ENCODE results near the gene TSHZ2.
"Not testable (repeated sequence)": the region's sequence is repeated elsewhere in the genome, so short reads cannot be mapped to it uniquely, and the experiment has no call there.

Gene TSHZ2

GRCh38 chr20:53513489-53514298 lies 541.5 kb downstream of the TSHZ2 start:
- no peak for DNase-seq (ENCODE audit: low spot score)

DNA sequence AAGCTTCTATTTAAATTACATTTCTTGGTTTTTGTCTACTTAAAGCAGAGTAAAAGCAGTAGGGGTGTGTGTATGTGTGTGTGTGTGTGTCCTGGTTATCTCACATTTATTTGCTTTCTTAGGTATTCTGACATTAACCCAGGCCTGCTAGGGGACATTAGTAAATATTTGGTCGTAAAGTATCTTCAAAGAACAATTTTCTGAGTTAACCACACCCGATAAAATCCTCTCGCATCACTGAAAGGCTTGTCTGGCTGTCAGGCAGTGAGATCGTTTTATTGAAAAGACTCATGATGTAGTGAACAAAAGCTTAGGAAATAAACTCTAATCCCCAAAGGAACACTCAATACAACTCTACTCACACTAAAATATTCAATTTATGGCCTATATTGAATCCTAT lies 543.6 kb downstream of the TSHZ2 start:
- no peak for DNase-seq (ENCODE audit: low spot score)

GRCh38 chr20:53517146-53517545 lies 545.0 kb downstream of the TSHZ2 start:
- no peak for DNase-seq (ENCODE audit: low spot score)

DNA sequence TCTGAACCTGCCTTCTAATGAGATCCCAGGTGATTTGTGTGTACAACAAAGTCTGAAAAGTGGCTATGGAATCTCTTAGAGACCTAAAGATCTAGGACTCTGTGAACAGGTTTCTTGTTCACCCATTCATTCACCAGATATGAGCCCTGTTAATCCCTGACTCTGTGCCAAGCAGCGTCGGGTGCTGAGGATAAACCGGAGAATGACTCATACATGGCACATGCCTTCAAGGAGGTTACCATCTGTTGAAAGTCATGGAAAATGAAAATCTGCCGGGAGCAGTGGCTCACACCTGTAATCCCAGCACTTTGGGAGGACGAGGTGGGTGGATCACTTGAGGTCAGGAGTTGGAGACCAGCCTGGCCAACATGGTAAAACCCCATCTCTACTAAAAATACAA lies 549.3 kb downstream of the TSHZ2 start:
- DNase-seq (ENCODE audit: low spot score): not testable (repeated sequence)

DNA sequence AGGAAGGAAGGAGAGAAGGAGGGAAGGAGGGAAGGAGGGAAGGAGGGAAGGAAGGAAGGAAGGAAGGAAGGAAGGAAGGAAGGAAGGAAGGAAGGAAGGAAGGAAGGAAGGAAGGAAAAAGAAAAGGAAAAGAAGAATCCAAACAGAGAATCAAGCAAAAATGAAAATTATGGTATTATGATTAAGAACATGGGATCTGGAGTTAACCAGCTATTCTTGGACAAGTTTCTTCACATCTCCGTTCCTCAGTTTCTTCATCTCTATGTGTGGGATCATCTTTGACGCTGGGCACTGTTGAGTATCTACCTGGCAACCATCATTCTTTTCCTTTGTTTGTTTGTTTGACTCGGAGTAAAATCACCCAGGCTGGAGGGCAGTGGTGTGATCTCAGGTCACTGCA lies 549.9 kb downstream of the TSHZ2 start:
- DNase-seq (ENCODE audit: low spot score): no peak

DNA sequence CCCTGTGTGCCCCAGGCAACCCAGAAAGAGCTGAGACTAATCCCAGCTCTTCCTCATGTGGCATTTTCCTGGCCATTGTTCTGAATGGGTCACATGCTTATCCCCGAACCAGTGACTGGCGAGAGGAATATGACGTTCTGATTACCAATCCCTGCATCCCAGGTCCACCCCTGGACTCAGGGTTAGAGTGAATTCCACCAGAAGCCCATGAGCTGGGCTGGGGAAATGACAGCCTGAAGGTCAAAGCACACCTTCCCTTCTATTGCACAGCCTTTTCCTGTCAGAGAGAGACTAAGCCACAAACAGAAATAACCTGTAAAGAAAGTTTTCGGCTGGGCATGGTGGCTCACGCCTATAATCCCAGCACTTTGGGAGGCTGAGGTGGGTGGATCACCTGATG lies 550.5 kb downstream of the TSHZ2 start:
- DNase-seq (ENCODE audit: low spot score): no peak

GRCh38 chr20:53523615-53524014 lies 551.5 kb downstream of the TSHZ2 start:
- DNase-seq (ENCODE audit: low spot score): not testable (repeated sequence)

DNA sequence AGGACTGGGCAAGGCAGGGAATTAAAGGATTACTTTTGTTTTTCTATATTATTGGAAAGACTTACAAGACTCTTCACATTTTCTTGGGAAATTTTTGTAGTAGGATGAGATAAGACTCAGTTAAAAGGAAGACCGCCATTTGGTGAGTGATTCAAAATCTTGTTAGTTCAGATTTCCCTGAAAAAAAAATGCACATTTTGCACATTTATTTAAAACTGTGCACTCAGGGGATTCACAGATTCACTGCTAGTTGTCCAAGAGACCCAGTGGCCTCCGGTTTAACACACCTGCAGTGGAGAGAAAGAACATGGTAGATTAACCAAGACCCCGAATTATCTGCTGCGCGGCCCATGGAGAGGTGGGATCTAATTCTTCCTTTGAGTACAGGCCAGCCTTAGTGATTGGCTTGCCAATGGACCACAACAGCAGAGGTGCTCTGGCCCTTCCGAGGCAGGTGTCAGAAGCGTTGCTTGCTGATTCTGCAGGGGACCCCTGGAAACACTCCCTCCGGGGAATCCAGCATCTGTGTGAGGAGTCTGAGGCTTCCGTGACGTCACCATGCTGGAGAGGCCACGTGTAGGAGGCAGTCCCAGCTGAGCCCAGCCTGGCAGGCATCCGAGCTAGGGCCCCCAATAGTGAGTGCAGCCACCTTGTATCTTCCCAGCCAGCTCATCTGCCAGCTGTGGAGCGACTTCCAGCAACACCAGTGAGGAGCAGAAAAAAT lies 552.6 kb downstream of the TSHZ2 start:
- no peak for DNase-seq (ENCODE audit: low spot score)

DNA sequence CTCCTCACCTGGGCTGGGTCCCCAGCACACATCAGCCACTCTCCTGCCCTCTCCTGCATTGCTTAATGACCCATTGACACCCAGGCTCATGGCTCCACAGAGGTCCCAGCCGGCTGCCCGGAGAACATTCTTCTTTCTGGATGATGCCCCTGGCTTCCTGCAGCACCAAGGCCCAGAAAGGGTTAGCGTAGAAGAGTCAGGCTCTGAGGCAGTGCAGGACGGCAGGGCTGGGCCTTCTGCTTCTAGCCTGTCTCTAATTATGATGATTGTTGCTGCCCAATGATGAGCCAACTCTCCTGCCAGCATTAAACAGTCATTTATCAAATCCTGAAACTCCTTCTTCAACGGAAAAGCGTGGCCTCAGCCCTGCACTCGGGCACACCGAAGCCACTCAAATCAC lies 555.0 kb downstream of the TSHZ2 start:
- DNase-seq (ENCODE audit: low spot score): no peak

GRCh38 chr20:53529658-53530057 lies 557.5 kb downstream of the TSHZ2 start:
- DNase-seq (ENCODE audit: low spot score): no peak

- no peak for DNase-seq (ENCODE audit: low spot score)
Measured at GRCh38 chr20:53530440-53530839, 558.3 kb downstream of the TSHZ2 start.

DNA sequence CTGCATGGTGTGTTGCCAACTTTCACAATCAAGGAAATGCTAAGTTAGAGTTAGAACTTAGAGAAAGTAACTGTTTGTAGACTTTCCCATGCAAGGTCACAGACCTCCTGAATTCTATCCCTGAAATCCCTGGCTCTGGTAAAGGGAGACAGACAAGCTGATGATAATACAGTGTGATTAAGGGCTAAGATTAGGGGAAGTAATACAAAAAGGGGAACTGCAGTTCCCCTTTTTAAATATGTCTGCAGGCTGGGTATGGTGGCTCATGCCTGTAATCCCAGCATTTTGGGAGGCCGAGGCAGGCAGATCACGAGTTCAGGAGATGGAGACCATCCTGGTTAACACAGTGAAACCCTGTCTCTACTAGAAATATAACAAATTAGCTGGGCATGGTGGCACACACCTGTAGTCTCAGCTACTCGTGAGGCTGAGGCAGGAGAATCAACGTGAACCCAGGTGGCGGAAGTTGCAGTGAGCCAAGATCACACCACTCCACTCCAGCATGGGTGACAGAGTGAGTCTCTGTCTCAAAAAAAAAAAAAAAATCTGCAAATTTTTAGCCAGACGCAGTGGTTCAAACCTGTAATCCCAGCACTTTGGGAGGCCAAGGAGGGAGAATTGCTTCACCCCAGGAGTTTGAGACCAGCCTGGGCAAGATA lies 560.6 kb downstream of the TSHZ2 start:
- DNase-seq (ENCODE audit: low spot score): not testable (repeated sequence)

DNA sequence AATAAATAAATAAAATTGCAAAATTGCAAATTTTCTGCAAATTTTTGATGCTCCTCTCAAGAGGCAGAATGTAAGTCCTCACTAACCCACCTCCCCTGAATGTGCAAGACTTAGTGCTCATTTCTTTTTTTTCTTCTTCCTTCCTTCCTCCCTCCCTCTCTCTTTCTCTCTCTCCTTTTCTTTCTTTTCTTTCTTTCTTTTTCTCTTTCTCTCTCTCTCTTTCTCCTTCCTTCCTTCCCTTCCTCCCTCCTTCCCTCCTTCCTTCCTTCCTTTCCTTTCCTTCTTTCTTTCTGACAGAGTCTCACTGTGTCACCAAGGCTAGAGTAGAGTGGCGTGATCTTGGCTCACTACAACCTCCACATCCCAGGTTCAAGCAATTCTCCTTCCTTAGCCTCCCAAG lies 561.3 kb downstream of the TSHZ2 start:
- no peak for DNase-seq (ENCODE audit: low spot score)

GRCh38 chr20:53534037-53534436 lies 561.9 kb downstream of the TSHZ2 start:
- DNase-seq (ENCODE audit: low spot score): no peak

GRCh38 chr20:53535878-53536277 lies 563.7 kb downstream of the TSHZ2 start:
- DNase-seq (ENCODE audit: low spot score): no peak

DNA sequence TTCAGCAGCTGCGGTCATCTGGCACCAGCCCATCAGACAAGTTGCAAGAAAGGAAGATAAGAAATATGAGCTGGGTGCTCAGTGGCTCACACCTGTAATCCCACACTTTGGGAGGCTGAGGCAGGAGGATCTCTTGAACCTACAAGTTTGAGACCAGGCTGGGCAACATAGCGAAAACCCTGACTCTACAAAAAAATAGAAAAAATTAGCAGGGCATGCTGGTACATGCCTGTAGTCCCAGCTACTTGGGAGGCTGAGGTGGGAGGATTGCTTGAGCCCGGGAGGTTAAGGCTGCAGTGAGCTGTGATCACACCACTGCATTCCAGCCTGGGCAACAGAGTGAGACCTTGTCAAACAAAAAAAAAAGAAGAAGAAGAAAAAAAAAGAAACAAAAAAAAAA lies 564.2 kb downstream of the TSHZ2 start:
- DNase-seq (ENCODE audit: low spot score): not testable (repeated sequence)

DNA sequence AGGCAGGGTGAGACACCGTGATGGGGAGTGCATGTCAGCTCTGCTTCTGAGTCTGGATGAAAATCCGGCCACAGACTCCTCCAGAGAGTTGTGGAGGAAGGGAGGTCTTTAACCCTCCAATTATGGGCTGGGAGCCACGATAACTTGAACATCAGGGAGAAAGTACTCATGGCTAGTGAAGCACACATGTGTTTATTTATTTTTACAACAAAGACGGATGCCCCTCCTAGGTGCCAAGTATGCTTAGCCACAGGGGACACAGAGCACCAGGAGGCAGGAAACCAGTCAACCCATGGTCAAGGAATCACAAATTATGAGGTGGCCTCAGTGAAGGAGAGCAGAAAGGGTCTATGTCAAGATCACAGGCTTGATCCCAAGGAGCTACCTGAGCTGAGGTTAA lies 567.4 kb downstream of the TSHZ2 start:
- DNase-seq (ENCODE audit: low spot score): no peak
